Right atrium auricular region (tissue), 2 donors: ENCODE results near the gene CELSR1. TPM values are rescaled to one million over a fixed set of nuclear protein-coding genes. Genes with fewer than 3 reads are reported as not detected.
A peak's percentile ranks its signal among the peaks of the same experiment; 100 is the strongest.

Source experiments
- DNase-seq: peaks from one replicate; pipeline ENCODE4 v3.0.0-alpha.2; 2019; ENCODE audit warnings: low spot score
- H3K27ac ChIP-seq, 2 donors: fragments of 200-600 bp; sonication (generic); 1 replicate in 1 of 2; 2 replicates in 1 of 2; pipeline ENCODE4 v1.5.1; 2016 to 2019
- H3K27me3 ChIP-seq, 2 donors: fragments of 200-600 bp; sonication (generic); one replicate each; pipeline versions ENCODE4 v1.5.1 to v1.6.0; 2017 to 2019
- H3K36me3 ChIP-seq: fragments of 200-600 bp; sonication (generic); one replicate; pipeline ENCODE4 v1.5.1; 2016
- H3K4me1 ChIP-seq, 2 donors: fragments of 200-600 bp; sonication (generic); one replicate each; pipeline versions ENCODE4 v1.5.1 to v1.6.0; 2017 to 2019
- H3K4me3 ChIP-seq, 2 donors: fragments of 200-600 bp; sonication (generic); 1 replicate in 1 of 2; 2 replicates in 1 of 2; pipeline ENCODE4 v1.5.1; 2017 to 2019; ENCODE audit warnings: mild to moderate bottlenecking in 1 of 2, moderate library complexity in 1 of 2
- H3K9me3 ChIP-seq, 2 donors: fragments of 200-600 bp; sonication (generic); one replicate each; pipeline ENCODE4 v1.5.1; 2019
- CTCF ChIP-seq, 2 donors: fragments of 200-600 bp; sonication (generic); IDR thresholded peaks; one replicate each; pipeline ENCODE4 v1.5.1; 2019; ENCODE audit warnings: antibody characterized with exemption in 2 of 2
- total RNA-seq, 2 donors: library from RNA; depleted of rRNA; stranded (reverse); fragments of >200 nt; gene quantifications; one replicate each; pipeline ENCODE4 v1.1.0, GENCODE V29; 2016

Gene CELSR1
- total RNA-seq, 2 donors from 2014 or later = 7.1 to 9.6 TPM

GRCh38 chr22:46568102-46568809 is 30.8 kb upstream of the CELSR1 start:
- Histone ChIP-seq H3K36me3 (no peaks in the 10 kb centered on the region), H3K4me3 (no peak overlapping the region), H3K4me1 (peaks cover 0 to 18% of the 10 kb centered on the region in 2 donors), H3K27ac (no peak overlapping the region), H3K9me3 (no peaks in the 10 kb centered on the region), H3K27me3 (no peaks in the 10 kb centered on the region)
- DNase-seq = no peak
- TF ChIP-seq CTCF (IDR thresholded peaks at IDR 0.05) = no peak

DNA sequence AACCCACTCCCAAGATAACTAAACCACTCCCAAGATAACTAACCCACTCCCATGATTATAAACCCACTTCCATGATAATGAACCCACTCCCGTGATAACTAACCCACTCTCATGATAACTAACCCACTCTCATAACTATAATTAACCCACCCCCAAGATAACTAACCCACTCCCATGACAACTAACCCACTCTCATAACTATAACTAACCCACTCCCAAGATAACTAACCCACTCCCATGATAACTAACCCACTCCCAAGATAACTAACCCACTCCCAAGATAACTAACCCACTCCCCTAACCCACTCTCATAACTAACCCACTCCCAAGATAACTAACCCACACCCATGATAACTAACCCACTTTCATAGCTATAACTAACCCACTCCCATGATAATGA is 30.1 kb upstream of the CELSR1 start:
- H3K4me1 ChIP-seq = peaks cover 0 to 15% of the 10 kb centered on the region in 2 donors
- no peak overlapping the region for H3K27ac ChIP-seq
- H3K36me3 ChIP-seq = no peaks in the 10 kb centered on the region
- no peak for DNase-seq
- TF ChIP-seq CTCF (IDR thresholded peaks at IDR 0.05) = no peak
- no peak overlapping the region for H3K4me3 ChIP-seq
- H3K27me3 ChIP-seq = no peaks in the 10 kb centered on the region
- no peaks in the 10 kb centered on the region for H3K9me3 ChIP-seq

DNA sequence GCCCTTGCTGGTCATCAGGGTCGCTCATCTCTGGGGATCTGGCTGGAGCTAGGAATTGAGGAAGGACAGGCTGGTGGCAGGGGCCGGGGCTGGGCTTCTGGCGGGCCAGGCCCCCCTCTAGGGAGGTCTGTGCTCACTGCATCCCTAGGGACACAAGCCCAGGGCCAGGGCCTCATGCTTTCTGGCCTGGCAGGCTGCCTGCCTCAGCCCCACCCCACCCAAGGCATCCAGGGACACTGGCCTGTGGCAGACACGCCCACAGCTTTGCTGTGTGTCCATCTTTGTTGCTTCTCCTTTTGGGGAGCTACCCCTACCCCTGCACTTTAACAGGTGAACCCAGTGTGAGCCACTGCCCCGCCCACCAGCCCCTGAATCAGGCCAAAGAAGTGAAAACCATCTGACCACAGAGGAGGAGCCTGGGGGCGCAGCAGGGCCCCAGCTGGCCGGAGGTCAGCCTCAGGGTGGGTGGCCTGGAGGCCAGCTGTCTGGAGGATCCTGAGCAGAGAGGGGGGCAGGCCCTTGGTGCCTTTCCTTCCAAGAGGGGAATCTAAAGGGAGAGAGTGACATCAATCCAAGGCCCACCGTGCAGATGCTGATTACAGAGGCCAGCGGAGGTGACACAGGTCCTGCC is 26.8 kb upstream of the CELSR1 start:
- no peak for TF ChIP-seq CTCF (IDR thresholded peaks at IDR 0.05)
- DNase-seq = no peak

GRCh38 chr22:46563381-46564083 is 26.1 kb upstream of the CELSR1 start:
- peak; percentile 82 to 84 for TF ChIP-seq CTCF (IDR thresholded peaks at IDR 0.05)
- peak; percentile 84 for DNase-seq

More for the DNA sequence above, 26.8 kb upstream of the CELSR1 start:
- Histone ChIP-seq H3K9me3 (no peaks in the 10 kb centered on the region), H3K36me3 (no peaks in the 10 kb centered on the region), H3K4me1 (peaks cover 0 to 15% of the 10 kb centered on the region in 2 donors), H3K27ac (peak overlapping the region; percentile 64 to 77), H3K27me3 (no peaks in the 10 kb centered on the region), H3K4me3 (no peak overlapping the region)

GRCh38 chr22:46561435-46561905 is 24.1 kb upstream of the CELSR1 start:
- no peak for TF ChIP-seq CTCF (IDR thresholded peaks at IDR 0.05)
- Histone ChIP-seq H3K27ac (no peak overlapping the region), H3K4me1 (peaks cover 0 to 27% of the 10 kb centered on the region in 2 donors), H3K9me3 (peaks cover 0 to 6% of the 10 kb centered on the region in 2 donors), H3K36me3 (no peaks in the 10 kb centered on the region), H3K27me3 (no peaks in the 10 kb centered on the region), H3K4me3 (no peak overlapping the region)
- no peak for DNase-seq

More at GRCh38 chr22:46563381-46564083, 26.1 kb upstream of the CELSR1 start:
- peaks cover 0 to 15% of the 10 kb centered on the region in 2 donors for H3K4me1 ChIP-seq
- H3K36me3 ChIP-seq = no peaks in the 10 kb centered on the region
- H3K27me3 ChIP-seq = no peaks in the 10 kb centered on the region
- no peaks in the 10 kb centered on the region for H3K9me3 ChIP-seq
- H3K4me3 ChIP-seq = no peak overlapping the region
- H3K27ac ChIP-seq = peak overlapping the region; percentile 64 to 77
